ENCODE results near the gene KNCN.

- TF ChIP-seq POLR2A (IDR thresholded peaks at IDR 0.05): no peak
- TF ChIP-seq POLR2AphosphoS5 (IDR thresholded peaks at IDR 0.05): no peak
Observed at GRCh38 chr1:46543761-46544560, 7.5 kb downstream of the KNCN start.

Measured in spleen (tissue), 3 donors.